Loucy (cell line): ENCODE measurements around the gene ZNF227.

Experiments
- H2AFZ ChIP-seq: fragments of 200-600 bp; sonication (generic); 2 replicates; pipeline ENCODE4 v1.6.0; 2016; ENCODE audit warnings: antibody characterized with exemption, mild to moderate bottlenecking, low read length, moderate library complexity
- H3F3A ChIP-seq: fragments of 200-600 bp; 2 replicates; pipeline ENCODE4 v1.6.0; 2016; ENCODE audit warnings: antibody characterized with exemption, low read depth, mild to moderate bottlenecking
- H3K27me3 ChIP-seq: fragments of 200-600 bp; sonication (generic); 2 replicates; pipeline ENCODE4 v1.6.1; 2014; ENCODE audit warnings: low read length, mild to moderate bottlenecking; ENCODE audit not compliant: insufficient read depth, poor library complexity, severe bottlenecking
- H3K36me3 ChIP-seq: fragments of 200-600 bp; sonication (generic); 2 replicates; pipeline ENCODE4 v1.6.1; 2016; ENCODE audit warnings: low read length; ENCODE audit not compliant: insufficient read depth
- H3K4me1 ChIP-seq: fragments of 200-600 bp; sonication (generic); 2 replicates; pipeline ENCODE4 v1.5.1; 2014; ENCODE audit warnings: low read length, mild to moderate bottlenecking; ENCODE audit not compliant: insufficient read depth, poor library complexity, severe bottlenecking
- H3K4me2 ChIP-seq: fragments of 200-600 bp; sonication (generic); 2 replicates; pipeline ENCODE4 v1.6.0; 2014; ENCODE audit warnings: antibody characterized with exemption, low read length, low read depth, mild to moderate bottlenecking; ENCODE audit not compliant: poor library complexity, severe bottlenecking
- H3K4me3 ChIP-seq: fragments of 200-600 bp; sonication (generic); 2 replicates; pipeline ENCODE4 v1.5.1; 2014; ENCODE audit warnings: low read length, mild to moderate bottlenecking, mixed read lengths; ENCODE audit not compliant: poor library complexity, severe bottlenecking
- H3K79me2 ChIP-seq: fragments of 200-600 bp; sonication (generic); 2 replicates; pipeline ENCODE4 v1.6.1; 2014; ENCODE audit warnings: low read length; ENCODE audit not compliant: insufficient read depth
- H3K9ac ChIP-seq: fragments of 200-600 bp; sonication (generic); 2 replicates; pipeline ENCODE4 v1.6.0; 2014; ENCODE audit warnings: mild to moderate bottlenecking, low read depth, low read length, moderate library complexity; ENCODE audit not compliant: poor library complexity, severe bottlenecking
- H3K9me2 ChIP-seq: fragments of 200-600 bp; sonication (generic); replicated peaks from 2 replicates; pipeline ENCODE4 v1.6.1; 2016; ENCODE audit warnings: low read depth, low read length, mixed read lengths
- H3K9me3 ChIP-seq: fragments of 200-600 bp; sonication (generic); 2 replicates; pipeline ENCODE4 v1.6.1; 2014; ENCODE audit warnings: mild to moderate bottlenecking, antibody characterized with exemption, low read length, low read depth; ENCODE audit not compliant: insufficient read depth
- H4K20me1 ChIP-seq: fragments of 200-600 bp; sonication (generic); 2 replicates; pipeline ENCODE4 v1.6.0; 2014; ENCODE audit warnings: antibody characterized with exemption, low read length, mild to moderate bottlenecking; ENCODE audit not compliant: insufficient read depth, poor library complexity, severe bottlenecking
- CTCF ChIP-seq: fragments of 200-600 bp; sonication (generic); conservative IDR thresholded peaks from 2 replicates; pipeline ENCODE4 v1.5.1; 2014; ENCODE audit warnings: mild to moderate bottlenecking, antibody characterized with exemption, low read length
- EZH2phosphoT487 ChIP-seq: fragments of 200-600 bp; IDR thresholded peaks from 2 replicates; pipeline ENCODE4 v1.6.1; 2018; ENCODE audit warnings: antibody characterized with exemption, mild to moderate bottlenecking, moderate library complexity, borderline replicate concordance

Gene ZNF227

GRCh38 chr19:44258835-44259413, 46.6 kb downstream of the ZNF227 start:
- no peak overlapping the region for H2AFZ ChIP-seq
- no peak overlapping the region for H3K4me3 ChIP-seq

GRCh38 chr19:44260343-44260681, 48.0 kb downstream of the ZNF227 start:
- Histone ChIP-seq H3K9ac (no peak overlapping the region), H3F3A (no peaks in the 10 kb centered on the region), H3K27me3 (no peaks in the 10 kb centered on the region), H2AFZ (no peak overlapping the region), H3K9me3 (peaks cover 3% of the 10 kb centered on the region; the same call in 1 of the 2 replicates), H3K36me3 (no peaks in the 10 kb centered on the region), H3K9me2 (no peaks in the 10 kb centered on the region), H3K4me2 (no peak overlapping the region), H3K79me2 (no peaks in the 10 kb centered on the region), H4K20me1 (no peaks in the 10 kb centered on the region), H3K4me3 (no peak overlapping the region), H3K4me1 (no peaks in the 10 kb centered on the region)
- TF ChIP-seq EZH2phosphoT487, result no peak
- TF ChIP-seq CTCF, result no peak

More at GRCh38 chr19:44258835-44259413, 46.6 kb downstream of the ZNF227 start:
- Histone ChIP-seq H3K4me1 (no peaks in the 10 kb centered on the region), H3K9me3 (peaks cover 3% of the 10 kb centered on the region; the same call in 1 of the 2 replicates), H3K4me2 (no peak overlapping the region), H3K27me3 (no peaks in the 10 kb centered on the region), H3F3A (no peaks in the 10 kb centered on the region), H3K9me2 (no peaks in the 10 kb centered on the region), H3K79me2 (no peaks in the 10 kb centered on the region), H3K36me3 (no peaks in the 10 kb centered on the region), H3K9ac (no peak overlapping the region), H4K20me1 (no peaks in the 10 kb centered on the region)
- TF ChIP-seq EZH2phosphoT487, result no peak
- no peak for TF ChIP-seq CTCF

- H3K9me3 ChIP-seq, result 0 out of 2 replicates have a peak, but pooled peaks cover 3% of the 10 kb centered on the region
- TF ChIP-seq CTCF (no peak), EZH2phosphoT487 (no peak)
- H3F3A ChIP-seq, result no peaks in the 10 kb centered on the region
- H3K4me2 ChIP-seq, result no peak overlapping the region
- H3K36me3 ChIP-seq, result no peaks in the 10 kb centered on the region
- no peak overlapping the region for H3K4me3 ChIP-seq
- no peaks in the 10 kb centered on the region for H3K79me2 ChIP-seq
- no peaks in the 10 kb centered on the region for H3K27me3 ChIP-seq
- no peaks in the 10 kb centered on the region for H3K4me1 ChIP-seq
- H3K9me2 ChIP-seq, result no peaks in the 10 kb centered on the region
- no peak overlapping the region for H2AFZ ChIP-seq
- no peak overlapping the region for H3K9ac ChIP-seq
- no peaks in the 10 kb centered on the region for H4K20me1 ChIP-seq
Observed at GRCh38 chr19:44260695-44261446, 48.5 kb downstream of the ZNF227 start.
